WI38 (cell line): Measurements from ENCODE around the gene SMYD2.

ENCODE experiments used
- H3K4me3 ChIP-seq: 2 replicates; pipeline ENCODE4 v1.5.1; 2011; ENCODE audit warnings: low read depth, mild to moderate bottlenecking, control low read depth, low read length
- CTCF ChIP-seq: IDR thresholded peaks from 2 replicates; pipeline ENCODE4 v1.5.1; 2012; ENCODE audit warnings: low read depth, mild to moderate bottlenecking, control low read depth, low read length

The SMYD2 gene

GRCh38 chr1:214383381-214384372 lies 102.7 kb downstream of the SMYD2 start:
- no peak for TF ChIP-seq CTCF
- H3K4me3 ChIP-seq = no peak overlapping the region

GRCh38 chr1:214384373-214385079 lies 103.6 kb downstream of the SMYD2 start:
- TF ChIP-seq CTCF = no peak
- H3K4me3 ChIP-seq = no peak overlapping the region

GRCh38 chr1:214385428-214385827 lies 104.5 kb downstream of the SMYD2 start:
- H3K4me3 ChIP-seq = no peak overlapping the region
- no peak for TF ChIP-seq CTCF

GRCh38 chr1:214386333-214386732 lies 105.4 kb downstream of the SMYD2 start:
- TF ChIP-seq CTCF = no peak
- H3K4me3 ChIP-seq = no peak overlapping the region
